ENCODE data around the gene CCT5.

Gene CCT5

GRCh38 chr5:10214041-10214440 lies 36.0 kb upstream of the CCT5 start:
- no peak overlapping the region for H2BK120ac ChIP-seq (ENCODE audit: low read depth, low read length)
- H4K8ac ChIP-seq (ENCODE audit: low read depth, low read length): no peak overlapping the region
- no peak overlapping the region for H2AK5ac ChIP-seq (ENCODE audit: low read length)
- no peak for DNase-seq
- H3K23ac ChIP-seq (ENCODE audit: low read length): no peak overlapping the region
- no peak overlapping the region for H3K27ac ChIP-seq (ENCODE audit: low read depth, low read length)
- no peaks in the 10 kb centered on the region for H3K79me2 ChIP-seq (ENCODE audit: control insufficient read depth, insufficient read depth, low read length)
- H3K18ac ChIP-seq (ENCODE audit: low read length): no peak overlapping the region
- no peak overlapping the region for H4K5ac ChIP-seq (ENCODE audit: low read length)
- H3K9ac ChIP-seq (ENCODE audit: low read length): no peak overlapping the region
- no peaks in the 10 kb centered on the region for H3K27me3 ChIP-seq (ENCODE audit: insufficient read depth, low read length, poor library complexity)
- H3K4me1 ChIP-seq (ENCODE audit: control insufficient read depth, low read depth, low read length): no peaks in the 10 kb centered on the region
- no peaks in the 10 kb centered on the region for H3K79me1 ChIP-seq (ENCODE audit: low read length)
- no peak overlapping the region for H2BK5ac ChIP-seq (ENCODE audit: low read length)
- no peak overlapping the region for H2BK15ac ChIP-seq (replicated peaks; ENCODE audit: low read depth)
- no peaks in the 10 kb centered on the region for H3K36me3 ChIP-seq (ENCODE audit: control insufficient read depth, insufficient read depth, low read length)
- H3K4me3 ChIP-seq (ENCODE audit: low read length): no peak overlapping the region
- H3K4me2 ChIP-seq (ENCODE audit: low read length): no peak overlapping the region
- no peak overlapping the region for H3K56ac ChIP-seq (ENCODE audit: low read length)
- no CpG with 5 or more reads among the region's 2 CpGs for WGBS (ENCODE audit: extremely low coverage, insufficient coverage, low lambda C conversion rate)
- no peak overlapping the region for H3K4ac ChIP-seq (ENCODE audit: low read depth, low read length)

DNA sequence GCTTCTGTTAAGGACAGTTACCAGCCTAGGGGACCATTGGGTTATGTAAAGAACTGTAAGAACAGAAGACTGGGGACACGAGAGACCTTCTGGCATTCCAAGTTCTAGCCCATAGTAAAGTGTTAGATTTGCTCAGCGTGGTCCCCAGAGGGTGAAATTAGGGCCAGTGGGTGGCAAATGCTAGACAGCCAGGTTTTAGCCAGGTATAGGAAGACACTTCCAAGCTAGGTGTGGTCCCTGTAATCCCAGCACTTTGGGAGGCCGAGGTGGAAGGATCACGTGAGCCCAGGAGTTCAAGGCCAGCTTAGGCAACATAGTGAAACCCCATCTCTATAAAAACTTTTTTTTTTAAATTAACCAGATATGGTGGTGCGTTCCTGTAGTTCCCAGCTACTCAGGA lies 34.7 kb upstream of the CCT5 start:
- DNase-seq: no peak
- Histone ChIP-seq H3K4ac (ENCODE audit: low read depth, low read length) (no peak overlapping the region), H3K23ac (ENCODE audit: low read length) (no peak overlapping the region), H3K4me3 (ENCODE audit: low read length) (no peak overlapping the region), H3K9ac (ENCODE audit: low read length) (no peak overlapping the region), H3K4me2 (ENCODE audit: low read length) (no peak overlapping the region), H4K8ac (ENCODE audit: low read depth, low read length) (no peak overlapping the region), H3K18ac (ENCODE audit: low read length) (no peak overlapping the region), H2AK5ac (ENCODE audit: low read length) (no peak overlapping the region), H2BK15ac (replicated peaks; ENCODE audit: low read depth) (no peak overlapping the region), H3K4me1 (ENCODE audit: control insufficient read depth, low read depth, low read length) (no peaks in the 10 kb centered on the region), H4K5ac (ENCODE audit: low read length) (no peak overlapping the region), H2BK120ac (ENCODE audit: low read depth, low read length) (no peak overlapping the region), H3K56ac (ENCODE audit: low read length) (no peak overlapping the region), H3K36me3 (ENCODE audit: control insufficient read depth, insufficient read depth, low read length) (no peaks in the 10 kb centered on the region), H3K79me2 (ENCODE audit: control insufficient read depth, insufficient read depth, low read length) (no peaks in the 10 kb centered on the region), H3K27me3 (ENCODE audit: insufficient read depth, low read length, poor library complexity) (no peaks in the 10 kb centered on the region), H3K27ac (ENCODE audit: low read depth, low read length) (no peak overlapping the region), H3K79me1 (ENCODE audit: low read length) (no peaks in the 10 kb centered on the region), H2BK5ac (ENCODE audit: low read length) (no peak overlapping the region)
- WGBS (ENCODE audit: extremely low coverage, insufficient coverage, low lambda C conversion rate): no CpG with 5 or more reads among the region's 5 CpGs

DNA sequence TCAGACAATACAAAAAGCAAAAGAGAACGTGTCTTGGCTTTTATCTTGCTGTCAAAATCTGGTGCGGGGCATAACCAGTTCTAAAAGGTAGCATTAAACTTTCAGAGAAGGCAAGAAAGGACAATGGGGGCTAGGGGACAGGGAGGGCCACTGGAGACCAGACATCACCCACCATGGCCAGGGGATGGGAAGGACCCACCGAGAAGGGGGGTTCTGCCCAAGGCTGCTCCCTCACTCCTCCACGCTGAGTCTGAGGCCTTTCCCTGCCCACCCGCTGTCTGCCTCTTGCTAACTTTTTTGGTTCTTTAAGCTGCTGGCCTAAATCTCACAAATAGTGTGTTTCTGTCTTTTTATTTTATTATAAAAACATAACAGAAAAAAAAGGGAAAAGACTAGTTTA lies 34.0 kb upstream of the CCT5 start:
- no peak overlapping the region for H3K56ac ChIP-seq (ENCODE audit: low read length)
- no peaks in the 10 kb centered on the region for H3K27me3 ChIP-seq (ENCODE audit: insufficient read depth, low read length, poor library complexity)
- no peak overlapping the region for H3K4me3 ChIP-seq (ENCODE audit: low read length)
- H2BK120ac ChIP-seq (ENCODE audit: low read depth, low read length): no peak overlapping the region
- H3K79me1 ChIP-seq (ENCODE audit: low read length): no peaks in the 10 kb centered on the region
- no peak overlapping the region for H3K27ac ChIP-seq (ENCODE audit: low read depth, low read length)
- no peaks in the 10 kb centered on the region for H3K4me1 ChIP-seq (ENCODE audit: control insufficient read depth, low read depth, low read length)
- no peaks in the 10 kb centered on the region for H3K79me2 ChIP-seq (ENCODE audit: control insufficient read depth, insufficient read depth, low read length)
- no peak overlapping the region for H3K4ac ChIP-seq (ENCODE audit: low read depth, low read length)
- H2BK15ac ChIP-seq (replicated peaks; ENCODE audit: low read depth): no peak overlapping the region
- DNase-seq: no peak
- H2BK5ac ChIP-seq (ENCODE audit: low read length): no peak overlapping the region
- no CpG with 5 or more reads among the region's 5 CpGs for WGBS (ENCODE audit: extremely low coverage, insufficient coverage, low lambda C conversion rate)
- no peak overlapping the region for H3K23ac ChIP-seq (ENCODE audit: low read length)
- H3K18ac ChIP-seq (ENCODE audit: low read length): no peak overlapping the region
- no peak overlapping the region for H4K5ac ChIP-seq (ENCODE audit: low read length)
- H3K36me3 ChIP-seq (ENCODE audit: control insufficient read depth, insufficient read depth, low read length): no peaks in the 10 kb centered on the region
- no peak overlapping the region for H3K4me2 ChIP-seq (ENCODE audit: low read length)
- no peak overlapping the region for H2AK5ac ChIP-seq (ENCODE audit: low read length)
- H3K9ac ChIP-seq (ENCODE audit: low read length): no peak overlapping the region
- H4K8ac ChIP-seq (ENCODE audit: low read depth, low read length): no peak overlapping the region

GRCh38 chr5:10218658-10219057 lies 31.4 kb upstream of the CCT5 start:
- no peak overlapping the region for H3K56ac ChIP-seq (ENCODE audit: low read length)
- no peak for DNase-seq
- H3K27me3 ChIP-seq (ENCODE audit: insufficient read depth, low read length, poor library complexity): no peaks in the 10 kb centered on the region
- no peak overlapping the region for H3K18ac ChIP-seq (ENCODE audit: low read length)
- H3K9ac ChIP-seq (ENCODE audit: low read length): no peak overlapping the region
- peaks cover 2% of the 10 kb centered on the region for H3K36me3 ChIP-seq (ENCODE audit: control insufficient read depth, insufficient read depth, low read length)
- no peaks in the 10 kb centered on the region for H3K79me1 ChIP-seq (ENCODE audit: low read length)
- H3K4me1 ChIP-seq (ENCODE audit: control insufficient read depth, low read depth, low read length): no peaks in the 10 kb centered on the region
- H3K4ac ChIP-seq (ENCODE audit: low read depth, low read length): no peak overlapping the region
- H3K23ac ChIP-seq (ENCODE audit: low read length): no peak overlapping the region
- no peaks in the 10 kb centered on the region for H3K79me2 ChIP-seq (ENCODE audit: control insufficient read depth, insufficient read depth, low read length)
- no peak overlapping the region for H3K27ac ChIP-seq (ENCODE audit: low read depth, low read length)
- no peak overlapping the region for H2BK120ac ChIP-seq (ENCODE audit: low read depth, low read length)
- no CpG with 5 or more reads among the region's 8 CpGs for WGBS (ENCODE audit: extremely low coverage, insufficient coverage, low lambda C conversion rate)
- H4K8ac ChIP-seq (ENCODE audit: low read depth, low read length): no peak overlapping the region
- H3K4me3 ChIP-seq (ENCODE audit: low read length): no peak overlapping the region
- H2BK5ac ChIP-seq (ENCODE audit: low read length): no peak overlapping the region
- no peak overlapping the region for H4K5ac ChIP-seq (ENCODE audit: low read length)
- H2BK15ac ChIP-seq (replicated peaks; ENCODE audit: low read depth): no peak overlapping the region
- H3K4me2 ChIP-seq (ENCODE audit: low read length): no peak overlapping the region
- H2AK5ac ChIP-seq (ENCODE audit: low read length): no peak overlapping the region

GRCh38 chr5:10219068-10219467 lies 31.0 kb upstream of the CCT5 start:
- H2AK5ac ChIP-seq (ENCODE audit: low read length): no peak overlapping the region

GRCh38 chr5:10220248-10220647 lies 29.8 kb upstream of the CCT5 start:
- Histone ChIP-seq H3K56ac (ENCODE audit: low read length) (no peak overlapping the region), H4K8ac (ENCODE audit: low read depth, low read length) (no peak overlapping the region), H3K23ac (ENCODE audit: low read length) (no peak overlapping the region), H2BK5ac (ENCODE audit: low read length) (no peak overlapping the region), H2BK120ac (ENCODE audit: low read depth, low read length) (no peak overlapping the region), H2AK5ac (ENCODE audit: low read length) (no peak overlapping the region), H3K4me2 (ENCODE audit: low read length) (no peak overlapping the region), H3K18ac (ENCODE audit: low read length) (no peak overlapping the region), H3K4me1 (ENCODE audit: control insufficient read depth, low read depth, low read length) (no peaks in the 10 kb centered on the region), H3K9ac (ENCODE audit: low read length) (no peak overlapping the region), H3K27ac (ENCODE audit: low read depth, low read length) (no peak overlapping the region), H3K79me2 (ENCODE audit: control insufficient read depth, insufficient read depth, low read length) (no peaks in the 10 kb centered on the region), H4K5ac (ENCODE audit: low read length) (no peak overlapping the region), H3K36me3 (ENCODE audit: control insufficient read depth, insufficient read depth, low read length) (peaks cover 2% of the 10 kb centered on the region), H3K27me3 (ENCODE audit: insufficient read depth, low read length, poor library complexity) (no peaks in the 10 kb centered on the region), H3K4ac (ENCODE audit: low read depth, low read length) (no peak overlapping the region), H3K79me1 (ENCODE audit: low read length) (no peaks in the 10 kb centered on the region), H2BK15ac (replicated peaks; ENCODE audit: low read depth) (no peak overlapping the region), H3K4me3 (ENCODE audit: low read length) (no peak overlapping the region)
- no peak for DNase-seq
- no CpG with 5 or more reads among the region's 8 CpGs for WGBS (ENCODE audit: extremely low coverage, insufficient coverage, low lambda C conversion rate)

More at GRCh38 chr5:10219068-10219467, 31.0 kb upstream of the CCT5 start:
- H3K9ac ChIP-seq (ENCODE audit: low read length): no peak overlapping the region
- H3K4ac ChIP-seq (ENCODE audit: low read depth, low read length): no peak overlapping the region
- H3K4me3 ChIP-seq (ENCODE audit: low read length): no peak overlapping the region
- H3K23ac ChIP-seq (ENCODE audit: low read length): no peak overlapping the region
- H2BK15ac ChIP-seq (replicated peaks; ENCODE audit: low read depth): no peak overlapping the region
- H3K27ac ChIP-seq (ENCODE audit: low read depth, low read length): no peak overlapping the region
- no peaks in the 10 kb centered on the region for H3K27me3 ChIP-seq (ENCODE audit: insufficient read depth, low read length, poor library complexity)
- no peaks in the 10 kb centered on the region for H3K79me2 ChIP-seq (ENCODE audit: control insufficient read depth, insufficient read depth, low read length)
- H2BK120ac ChIP-seq (ENCODE audit: low read depth, low read length): no peak overlapping the region
- H4K5ac ChIP-seq (ENCODE audit: low read length): no peak overlapping the region
- DNase-seq: no peak
- peaks cover 2% of the 10 kb centered on the region for H3K36me3 ChIP-seq (ENCODE audit: control insufficient read depth, insufficient read depth, low read length)
- H4K8ac ChIP-seq (ENCODE audit: low read depth, low read length): no peak overlapping the region
- no peaks in the 10 kb centered on the region for H3K79me1 ChIP-seq (ENCODE audit: low read length)
- H3K4me1 ChIP-seq (ENCODE audit: control insufficient read depth, low read depth, low read length): no peaks in the 10 kb centered on the region
- H3K56ac ChIP-seq (ENCODE audit: low read length): no peak overlapping the region
- no CpG with 5 or more reads among the region's 4 CpGs for WGBS (ENCODE audit: extremely low coverage, insufficient coverage, low lambda C conversion rate)
- H2BK5ac ChIP-seq (ENCODE audit: low read length): no peak overlapping the region
- no peak overlapping the region for H3K18ac ChIP-seq (ENCODE audit: low read length)
- H3K4me2 ChIP-seq (ENCODE audit: low read length): no peak overlapping the region

Measured in mesendoderm (in vitro differentiated cells).